ENCODE measurements around the gene MUC5AC.

GRCh38 chr11:1206391-1207271 lies 48.9 kb downstream of the MUC5AC start:
- no peak for TF ChIP-seq CTCF (IDR thresholded peaks at IDR 0.05; ENCODE audit: low read depth, low read length)
- no peak for TF ChIP-seq MAX (IDR thresholded peaks at IDR 0.05; ENCODE audit: low read depth, low read length)
- no peak for TF ChIP-seq MYC (IDR thresholded peaks at IDR 0.05; ENCODE audit: low read depth, low read length)
- no peak for TF ChIP-seq POLR2A (IDR thresholded peaks at IDR 0.05; ENCODE audit: extremely low read depth, insufficient read length)

Measured in NB4 (cell line).